CD8-positive, alpha-beta memory T cell (primary cell): ENCODE measurements around the gene LRRC27. TPM values are rescaled to one million over a fixed set of nuclear protein-coding genes. Genes with fewer than 3 reads are reported as not detected.
A peak's percentile ranks its signal among the peaks of the same experiment; 100 is the strongest.

ENCODE experiments used
- CTCF ChIA-PET: fragments of 350-600 bp; sonication (Branson Sonifier 250); formaldehyde crosslinking; loops from one replicate; lab custom pipeline; 2021; ENCODE audit warnings: antibody characterized with exemption; lab: Charles Lee
- POLR2A ChIA-PET: fragments of 350-600 bp; sonication (Branson Sonifier 250); formaldehyde crosslinking; loops from one replicate; lab custom pipeline; 2021; ENCODE audit warnings: antibody characterized with exemption; lab: Charles Lee
- DNase-seq, 5 donors: peaks; one replicate each; pipeline versions ENCODE4 v3.0.0 to v3.0.0-alpha.2; 2020 to 2022; ENCODE audit warnings: mixed read lengths in 1 of 5
- H3K27ac ChIP-seq: one replicate; pipeline ENCODE4 v1.7.0; 2013; ENCODE audit warnings: low read depth, mild to moderate bottlenecking, low read length, moderate library complexity
- H3K27me3 ChIP-seq: 2 replicates; pipeline ENCODE4 v1.7.0; 2013; ENCODE audit warnings: low read length, mild to moderate bottlenecking; ENCODE audit not compliant: insufficient read depth, poor library complexity, severe bottlenecking
- H3K36me3 ChIP-seq: 2 replicates; pipeline ENCODE4 v1.7.0; 2013; ENCODE audit warnings: mild to moderate bottlenecking, low read length, moderate library complexity; ENCODE audit not compliant: insufficient read depth
- H3K4me1 ChIP-seq: 2 replicates; pipeline ENCODE4 v1.7.0; 2013; ENCODE audit warnings: mild to moderate bottlenecking, low read length, moderate library complexity; ENCODE audit not compliant: insufficient read depth
- H3K4me3 ChIP-seq: 2 replicates; pipeline ENCODE4 v1.7.0; 2013; ENCODE audit warnings: mild to moderate bottlenecking, low read length
- H3K9me3 ChIP-seq: 2 replicates; pipeline ENCODE4 v1.7.0; 2013; ENCODE audit warnings: mild to moderate bottlenecking, low read length
- H3K27ac Mint-ChIP-seq, 8 donors: one replicate each; pipeline ENCODE4 v1.8.0; 2020 to 2021; ENCODE audit warnings: mixed read lengths in 8 of 8, mild to moderate bottlenecking in 6 of 8, inconsistent platforms in 3 of 8, moderate library complexity in 3 of 8
- H3K27me3 Mint-ChIP-seq, 2 donors: one replicate each; pipeline ENCODE4 v1.8.0; 2020 to 2021; ENCODE audit warnings: mixed read lengths in 2 of 2, mild to moderate bottlenecking in 1 of 2, moderate library complexity in 1 of 2
- H3K36me3 Mint-ChIP-seq, 3 donors: one replicate each; pipeline ENCODE4 v1.8.0; 2020 to 2021; ENCODE audit warnings: mixed read lengths in 3 of 3, inconsistent platforms in 1 of 3, mild to moderate bottlenecking in 1 of 3
- H3K4me1 Mint-ChIP-seq, 3 donors: one replicate each; pipeline ENCODE4 v1.8.0; 2020 to 2021; ENCODE audit warnings: mixed read lengths in 3 of 3, inconsistent platforms in 1 of 3, mild to moderate bottlenecking in 1 of 3
- H3K4me3 Mint-ChIP-seq, 7 donors: one replicate each; pipeline ENCODE4 v1.8.0; 2020 to 2021; ENCODE audit warnings: mixed read lengths in 7 of 7, mild to moderate bottlenecking in 6 of 7, moderate library complexity in 4 of 7, inconsistent platforms in 2 of 7
- H3K9me3 Mint-ChIP-seq, 5 donors: one replicate each; pipeline ENCODE4 v1.8.0; 2020 to 2022; ENCODE audit warnings: mixed read lengths in 5 of 5, mild to moderate bottlenecking in 3 of 5, moderate library complexity in 2 of 5, inconsistent platforms in 1 of 5
- polyA plus RNA-seq: library from polyadenylated mRNA; unstranded; fragments of 300-500 nt; fragmentation: Illumina TruSeq; gene quantifications from one replicate; pipeline ENCODE4 v1.2.3, GENCODE V29; 2021
- total RNA-seq, 2 experiments: library from RNA; stranded (reverse); gene quantifications; one replicate each; pipeline ENCODE4 v1.2.3, GENCODE V29; 2021

LRRC27 gene
- total and polyA plus RNA-seq, 3 experiments from 2014 or later = 1.8 to 5.7 (median 3.1) TPM

DNA sequence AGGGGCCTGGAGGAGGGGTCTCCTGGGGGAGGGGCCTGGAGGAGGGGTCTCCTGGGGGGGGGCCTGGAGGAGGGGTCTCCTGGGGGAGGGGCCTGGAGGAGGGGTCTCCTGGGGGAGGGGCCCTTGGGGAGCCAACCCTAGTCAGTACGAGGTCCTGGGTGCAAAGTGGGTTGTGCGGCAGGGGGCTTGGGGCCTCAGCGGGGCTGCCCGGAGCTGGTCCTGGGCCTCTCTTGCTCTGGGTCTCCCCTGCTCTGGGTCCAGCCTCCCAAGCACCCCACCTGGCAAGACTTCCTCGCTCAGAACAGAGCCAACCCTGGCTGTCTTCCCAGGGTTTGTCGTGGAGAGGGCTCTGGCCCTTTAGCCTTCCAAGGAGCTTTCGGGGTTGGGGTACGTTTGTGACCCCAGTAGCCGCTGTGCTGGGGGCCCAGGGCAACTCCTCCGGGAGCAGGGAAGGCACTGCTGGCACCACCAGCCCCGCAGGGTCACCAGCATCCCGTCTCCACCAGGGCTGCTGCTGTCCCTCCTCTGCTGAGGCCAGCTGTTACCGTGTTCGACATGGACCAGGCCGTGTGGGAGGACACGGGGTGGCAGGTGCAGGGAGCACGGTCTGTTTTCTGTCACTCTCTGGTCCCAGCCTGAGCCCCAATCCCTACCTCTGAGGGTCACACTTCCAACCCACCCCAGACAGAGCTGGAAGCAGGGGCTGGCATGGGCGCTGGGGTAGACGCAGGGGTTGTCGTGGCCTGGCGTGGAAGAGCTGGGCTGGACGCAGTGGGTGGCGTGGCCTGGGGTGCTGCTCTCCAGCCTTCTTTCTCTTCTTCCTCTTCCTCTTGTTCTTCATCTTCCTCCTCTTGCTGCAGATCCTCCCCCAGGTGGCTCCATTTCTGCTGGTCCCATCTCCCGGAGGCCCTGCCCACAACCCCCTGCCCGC, 87.8 kb downstream of the LRRC27 start:
- Histone ChIP-seq H3K27ac (no peak overlapping the region), H3K36me3 (no peaks in the 10 kb centered on the region), H3K9me3 (no peaks in the 10 kb centered on the region), H3K4me3 (no peak overlapping the region), H3K27me3 (no peaks in the 10 kb centered on the region), H3K4me1 (peaks cover 30% of the 10 kb centered on the region)
- H3K9me3 Mint-ChIP-seq = no peaks in the 10 kb centered on the region
- H3K4me1 Mint-ChIP-seq = peaks cover 5 to 52% (median 14%) of the 10 kb centered on the region in 3 donors
- peak overlapping the region in 3 of 8 donors; percentile 8 to 72 (median 36) for H3K27ac Mint-ChIP-seq
- no peaks in the 10 kb centered on the region for H3K27me3 Mint-ChIP-seq
- no peak overlapping the region for H3K4me3 Mint-ChIP-seq
- POLR2A ChIA-PET = no interaction called here
- CTCF ChIA-PET = interaction anchor here (1.8 to 2.0 kb wide), 2 partner anchors 10 to 27 kb away, joined by 4 to 7 read pairs; no protein-coding TSS in a partner anchor
- peaks cover 0 to 9% (median 0%) of the 10 kb centered on the region in 3 donors for H3K36me3 Mint-ChIP-seq
- no peak for DNase-seq

DNA sequence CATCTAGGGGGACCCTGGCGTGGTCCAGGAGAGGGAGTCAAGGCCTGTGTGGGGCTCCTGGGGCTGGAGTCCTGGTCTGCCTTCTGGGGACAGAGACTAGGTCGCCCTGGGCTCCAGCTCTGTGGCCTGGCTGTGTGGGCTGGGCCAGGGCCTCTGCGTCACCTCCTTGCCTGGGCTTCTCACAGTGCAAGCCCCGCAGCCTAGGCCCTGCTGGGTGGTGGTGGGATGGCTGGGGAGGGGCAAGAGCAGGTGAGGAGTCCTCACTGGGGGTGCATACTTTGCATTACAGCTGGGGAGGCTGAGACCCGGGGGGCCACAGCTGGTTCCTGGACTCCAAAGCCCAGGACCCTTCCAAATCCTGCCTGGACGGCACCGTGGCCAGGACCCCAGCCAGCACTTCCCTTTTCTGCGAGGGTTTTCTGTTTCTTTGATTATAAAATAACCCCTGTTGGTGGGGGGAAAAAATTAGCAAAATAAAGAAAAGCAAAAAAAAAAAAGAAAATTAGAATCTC, 88.5 kb downstream of the LRRC27 start:
- Mint-ChIP-seq H3K27me3 (no peaks in the 10 kb centered on the region), H3K4me3 (no peak overlapping the region), H3K27ac (peak overlapping the region in 3 of 8 donors; percentile 27 to 72 (median 58)), H3K9me3 (no peaks in the 10 kb centered on the region), H3K36me3 (peaks cover 0 to 2% (median 0%) of the 10 kb centered on the region in 3 donors), H3K4me1 (peaks cover 2 to 46% (median 11%) of the 10 kb centered on the region in 3 donors)
- no peak for DNase-seq
- no peaks in the 10 kb centered on the region for H3K36me3 ChIP-seq
- H3K4me1 ChIP-seq = peaks cover 30% of the 10 kb centered on the region
- no peaks in the 10 kb centered on the region for H3K9me3 ChIP-seq
- POLR2A ChIA-PET = no interaction called here
- CTCF ChIA-PET = interaction anchor here (0.7 to 2.0 kb wide), 3 partner anchors 10 to 27 kb away, joined by 3 to 7 read pairs (median 4); no protein-coding TSS in a partner anchor
- H3K4me3 ChIP-seq = no peak overlapping the region
- H3K27me3 ChIP-seq = no peaks in the 10 kb centered on the region
- H3K27ac ChIP-seq = no peak overlapping the region

DNA sequence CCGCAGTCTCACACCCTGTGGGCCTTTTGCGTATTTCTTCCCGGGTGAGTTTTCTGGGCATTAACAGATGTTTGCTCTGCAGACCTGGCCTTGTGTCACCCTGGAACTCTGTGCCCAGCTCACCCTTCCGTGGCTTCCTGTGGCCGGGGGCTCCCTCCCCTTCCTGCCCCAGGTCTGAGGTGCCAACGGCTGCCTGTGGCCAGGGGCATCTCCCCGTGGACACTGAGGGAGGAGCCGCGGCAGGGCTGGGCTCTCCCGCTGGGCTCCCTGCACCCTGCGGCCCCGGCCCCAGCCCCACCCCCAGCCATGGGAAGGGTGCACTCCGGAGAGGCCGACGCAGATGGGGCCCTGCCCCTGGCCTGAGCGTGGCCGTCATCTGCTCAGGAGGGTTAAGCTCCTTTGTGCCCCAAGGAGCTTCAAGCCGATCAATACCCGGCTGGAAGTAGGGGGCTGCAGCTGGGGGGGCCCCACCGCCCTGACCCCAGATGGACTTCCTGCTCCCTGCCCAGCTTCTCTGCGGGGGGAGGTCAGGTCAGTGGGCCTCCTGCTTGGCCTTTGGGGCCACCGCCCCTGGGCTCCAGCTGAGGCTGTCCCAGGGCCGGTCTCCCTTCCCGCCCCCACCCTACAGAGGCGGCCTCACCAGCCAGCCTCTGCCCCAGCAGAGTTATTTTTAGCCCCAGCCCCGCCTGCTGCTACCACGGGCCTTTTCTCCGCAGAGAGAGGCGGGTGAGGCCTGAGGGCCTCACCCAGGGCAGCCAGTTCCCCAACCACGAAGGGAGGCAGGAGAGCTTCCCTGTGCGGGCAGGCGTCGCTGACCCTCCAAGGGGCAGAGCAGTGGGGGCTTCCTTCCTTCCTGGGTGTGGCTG, 89.2 kb downstream of the LRRC27 start:
- no peaks in the 10 kb centered on the region for H3K27me3 Mint-ChIP-seq
- peak overlapping the region; percentile 61 for H3K27ac ChIP-seq
- H3K4me3 Mint-ChIP-seq = peak overlapping the region in 1 of 7 donors; percentile 32
- H3K36me3 Mint-ChIP-seq = no peaks in the 10 kb centered on the region
- no peaks in the 10 kb centered on the region for H3K27me3 ChIP-seq
- no peaks in the 10 kb centered on the region for H3K9me3 Mint-ChIP-seq
- no peak for DNase-seq
- CTCF ChIA-PET = interaction anchor here (0.7 to 2.0 kb wide), 5 partner anchors 11 to 26 kb away, joined by 3 to 7 read pairs (median 4); no protein-coding TSS in a partner anchor
- no peaks in the 10 kb centered on the region for H3K36me3 ChIP-seq
- POLR2A ChIA-PET = interaction anchor here (0.6 kb wide), 2 partner anchors 30 to 175 kb away, joined by 4 read pairs; no protein-coding TSS in a partner anchor
- H3K4me1 Mint-ChIP-seq = peaks cover 0 to 45% (median 10%) of the 10 kb centered on the region in 3 donors
- H3K4me1 ChIP-seq = peaks cover 30% of the 10 kb centered on the region
- no peak overlapping the region for H3K4me3 ChIP-seq
- H3K27ac Mint-ChIP-seq = peak overlapping the region in 4 of 8 donors; percentile 12 to 84 (median 50)
- no peaks in the 10 kb centered on the region for H3K9me3 ChIP-seq

DNA sequence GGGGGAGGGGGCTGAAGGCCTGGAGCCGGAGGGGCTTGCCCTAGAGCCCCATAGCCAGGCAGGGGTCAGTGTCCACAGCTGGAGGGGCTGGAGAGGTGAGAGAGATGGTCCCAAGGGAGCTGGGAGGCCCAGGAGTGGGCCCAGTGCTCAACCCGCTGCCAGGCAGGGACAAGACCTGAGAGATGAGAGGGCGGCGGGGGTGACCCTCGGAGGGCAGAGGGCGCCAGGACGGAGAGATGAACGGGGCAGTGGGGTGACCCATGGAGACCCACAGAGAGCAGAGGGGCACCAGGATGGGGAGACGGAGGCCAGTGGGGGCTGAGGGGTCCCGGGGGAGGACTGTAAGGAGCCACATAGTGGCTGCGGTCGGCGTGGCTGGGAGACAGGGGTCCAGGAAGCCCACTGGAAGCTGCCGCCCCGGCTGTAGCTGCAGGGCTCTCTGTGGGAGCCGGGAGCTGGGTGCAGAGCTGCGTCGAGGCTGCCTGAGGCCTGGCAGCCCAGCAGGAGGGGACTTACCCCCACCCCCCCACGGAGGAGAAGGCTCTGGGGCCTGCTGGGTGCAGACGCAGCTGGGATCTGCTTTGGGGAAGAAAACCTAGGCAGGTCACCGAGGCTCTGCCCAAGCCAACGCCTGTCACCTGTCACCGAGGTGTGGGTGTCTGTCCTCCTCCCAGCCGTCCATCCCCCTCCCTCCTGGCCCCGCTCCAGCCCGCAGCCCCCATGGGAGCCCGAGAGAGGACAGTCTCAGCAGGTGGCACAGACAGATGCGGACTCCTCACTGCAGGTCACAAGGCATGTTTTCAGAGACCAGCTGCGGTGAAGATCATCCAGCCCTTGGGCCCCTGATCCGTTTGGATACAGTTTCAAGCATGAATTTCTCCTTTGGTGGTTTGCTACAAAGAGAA, 90.1 kb downstream of the LRRC27 start:
- Histone ChIP-seq H3K4me1 (peaks cover 30% of the 10 kb centered on the region), H3K36me3 (no peaks in the 10 kb centered on the region), H3K27me3 (no peaks in the 10 kb centered on the region), H3K9me3 (no peaks in the 10 kb centered on the region), H3K27ac (peak overlapping the region; percentile 61), H3K4me3 (no peak overlapping the region)
- Mint-ChIP-seq H3K27me3 (no peaks in the 10 kb centered on the region), H3K36me3 (no peaks in the 10 kb centered on the region), H3K9me3 (no peaks in the 10 kb centered on the region), H3K4me1 (peaks cover 0 to 45% (median 10%) of the 10 kb centered on the region in 3 donors), H3K27ac (peak overlapping the region in 6 of 8 donors; percentile 3 to 85 (median 35)), H3K4me3 (peak overlapping the region in 1 of 7 donors; percentile 32)
- POLR2A ChIA-PET = interaction anchor here (0.6 kb wide), 2 partner anchors 31 to 174 kb away, joined by 4 read pairs; no protein-coding TSS in a partner anchor
- CTCF ChIA-PET = interaction anchor here (1.3 to 1.7 kb wide), 3 partner anchors 19 to 25 kb away, joined by 3 to 6 read pairs (median 4); no protein-coding TSS in a partner anchor
- no peak for DNase-seq

DNA sequence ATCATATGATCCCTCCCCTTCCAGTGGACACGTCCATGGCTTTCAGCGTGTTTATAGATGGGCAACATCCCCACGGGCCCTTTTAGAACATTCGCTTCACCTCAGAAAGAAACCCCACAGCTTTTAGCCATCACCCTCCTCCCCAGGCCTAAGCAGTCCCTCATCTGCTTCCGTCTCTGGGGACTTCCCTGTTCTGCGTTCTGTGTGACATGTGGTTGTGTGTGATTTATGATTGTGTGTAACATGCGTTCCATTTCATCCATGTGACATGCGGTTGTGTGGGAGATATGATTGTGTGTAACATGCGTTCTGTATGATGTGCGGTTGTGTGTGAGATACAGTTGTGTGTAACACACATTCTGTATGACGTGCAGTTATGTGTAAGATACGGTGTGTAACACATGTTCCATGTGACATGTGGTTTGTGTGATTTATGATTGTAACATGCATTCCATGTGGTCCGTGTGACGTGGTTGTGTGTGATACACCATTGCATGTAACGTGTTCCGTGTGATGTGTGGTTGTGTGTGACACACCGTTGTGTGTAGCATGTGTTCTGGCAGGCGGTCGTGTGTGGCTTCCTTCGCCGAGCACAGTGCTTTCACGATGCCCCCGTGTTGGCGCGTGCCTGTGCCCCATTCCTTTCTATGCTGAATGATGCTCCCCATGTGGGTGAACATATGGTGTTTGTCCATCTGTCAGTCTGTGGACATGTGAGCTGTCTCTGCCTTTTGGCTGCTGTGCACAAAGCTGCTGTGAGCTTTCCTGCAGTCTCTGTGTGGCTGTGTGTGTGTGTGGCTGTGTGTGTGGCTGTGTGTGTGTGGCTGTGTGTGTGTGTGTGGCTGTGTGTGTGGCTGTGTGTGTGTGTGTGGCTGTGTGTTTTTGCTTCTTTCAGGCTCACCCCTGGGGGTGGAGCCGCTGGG, 91.2 kb downstream of the LRRC27 start:
- ChIA-PET POLR2A (no interaction called here), CTCF (interaction anchor here (1.3 to 1.7 kb wide), 2 partner anchors 18 to 24 kb away, joined by 3 to 4 read pairs; no protein-coding TSS in a partner anchor)
- no peaks in the 10 kb centered on the region for H3K9me3 Mint-ChIP-seq
- Histone ChIP-seq H3K9me3 (no peaks in the 10 kb centered on the region), H3K4me1 (peaks cover 30% of the 10 kb centered on the region), H3K27me3 (no peaks in the 10 kb centered on the region), H3K4me3 (no peak overlapping the region), H3K36me3 (no peaks in the 10 kb centered on the region), H3K27ac (no peak overlapping the region)
- H3K36me3 Mint-ChIP-seq = no peaks in the 10 kb centered on the region
- no peaks in the 10 kb centered on the region for H3K27me3 Mint-ChIP-seq
- H3K4me1 Mint-ChIP-seq = peaks cover 0 to 43% (median 10%) of the 10 kb centered on the region in 3 donors
- H3K4me3 Mint-ChIP-seq = peak overlapping the region in 1 of 7 donors; percentile 45
- DNase-seq = no peak
- peak overlapping the region; percentile 3 to 85 (median 66) for H3K27ac Mint-ChIP-seq

DNA sequence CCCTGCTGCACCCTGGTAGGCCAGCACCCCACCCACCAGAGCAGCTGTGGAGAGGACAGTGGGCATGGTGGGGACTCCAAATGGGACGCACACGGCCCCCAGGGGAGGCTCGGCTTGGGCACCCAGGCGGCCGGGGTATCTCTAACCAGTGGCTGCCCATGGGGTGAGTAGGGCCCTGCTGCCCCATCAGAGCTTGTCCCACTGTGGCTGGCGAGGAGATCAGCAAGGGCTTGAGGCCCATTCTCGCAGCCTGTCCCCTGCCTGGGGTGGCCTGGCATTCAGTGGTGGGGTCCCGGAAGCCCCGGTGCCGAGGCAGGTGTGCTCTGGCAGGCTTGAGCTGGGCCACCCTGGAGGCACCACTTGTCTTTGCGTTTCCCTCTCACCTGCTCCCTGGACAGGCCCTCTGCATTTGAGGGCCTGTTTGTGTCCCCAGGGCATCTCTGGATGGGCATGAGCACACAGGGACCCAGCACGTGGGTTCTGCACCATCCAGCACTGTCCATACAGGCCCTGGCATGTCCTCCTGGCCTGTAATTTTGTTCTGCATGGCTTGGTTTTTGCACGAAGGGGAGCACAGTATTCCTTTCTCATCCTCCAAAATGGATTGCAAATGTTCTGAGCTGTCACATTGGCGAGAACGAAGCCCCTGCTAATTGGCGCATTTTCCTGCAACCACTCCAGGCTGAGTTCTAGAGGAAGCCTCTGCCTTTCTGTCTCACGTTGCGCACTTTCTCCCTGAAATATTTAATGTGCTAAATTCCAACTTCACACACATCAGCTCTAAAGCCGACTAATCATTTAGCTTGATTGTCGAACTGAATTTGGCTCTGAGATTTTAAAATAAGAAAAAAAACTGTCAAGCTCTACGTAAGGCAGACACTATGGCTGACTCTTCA, 92.2 kb downstream of the LRRC27 start:
- H3K27ac ChIP-seq = no peak overlapping the region
- ChIA-PET CTCF (no interaction called here), POLR2A (no interaction called here)
- H3K36me3 ChIP-seq = no peaks in the 10 kb centered on the region
- Mint-ChIP-seq H3K36me3 (no peaks in the 10 kb centered on the region), H3K4me3 (no peak overlapping the region), H3K27ac (peak overlapping the region in 1 of 8 donors; percentile 78), H3K4me1 (peaks cover 0 to 34% (median 9%) of the 10 kb centered on the region in 3 donors), H3K27me3 (no peaks in the 10 kb centered on the region), H3K9me3 (no peaks in the 10 kb centered on the region)
- no peaks in the 10 kb centered on the region for H3K27me3 ChIP-seq
- no peaks in the 10 kb centered on the region for H3K9me3 ChIP-seq
- DNase-seq = no peak
- no peak overlapping the region for H3K4me3 ChIP-seq
- peaks cover 30% of the 10 kb centered on the region for H3K4me1 ChIP-seq
